Liver (tissue), 3 donors: ENCODE data around the gene GPR68.

Source experiments
- CTCF ChIP-seq: fragments of 150-350 bp; IDR thresholded peaks from 2 replicates; pipeline ENCODE4 v1.5.1; 2017; ENCODE audit warnings: improper control_type of control experiment, low read depth, low read length; ENCODE audit not compliant: missing input control
- FOXA1 ChIP-seq: IDR thresholded peaks from 2 replicates; pipeline ENCODE4 v1.6.1; 2016; ENCODE audit warnings: antibody characterized with exemption
- JUND ChIP-seq, 2 donors: IDR thresholded peaks; 2 replicates each; pipeline ENCODE4 v1.6.1; 2016; ENCODE audit warnings: antibody characterized with exemption in 2 of 2
- MAX ChIP-seq: IDR thresholded peaks from 2 replicates; pipeline ENCODE4 v1.6.1; 2016; ENCODE audit warnings: antibody characterized with exemption
- RAD21 ChIP-seq, 2 donors: IDR thresholded peaks; 2 replicates each; pipeline ENCODE4 v1.6.1; 2016; ENCODE audit warnings: antibody characterized with exemption in 2 of 2, mild to moderate bottlenecking in 2 of 2
- REST ChIP-seq: IDR thresholded peaks from 2 replicates; pipeline ENCODE4 v1.6.1; 2016; ENCODE audit warnings: antibody characterized with exemption, mild to moderate bottlenecking
- SP1 ChIP-seq: IDR thresholded peaks from 2 replicates; pipeline ENCODE4 v1.6.1; 2018; ENCODE audit warnings: antibody characterized with exemption, mild to moderate bottlenecking
- YY1 ChIP-seq: IDR thresholded peaks from 2 replicates; pipeline ENCODE4 v1.6.1; 2016; ENCODE audit warnings: antibody characterized with exemption, mild to moderate bottlenecking
- ZBTB33 ChIP-seq: IDR thresholded peaks from 2 replicates; pipeline ENCODE4 v1.6.1; 2016; ENCODE audit warnings: antibody characterized with exemption
- donor health status: healthy.
- donor health status: healthy.

- TF ChIP-seq CTCF (no peak), MAX (no peak), JUND (IDR thresholded peaks at IDR 0.05) (no peak), REST (no peak), YY1 (no peak), FOXA1 (no peak), RAD21 (IDR thresholded peaks at IDR 0.05) (no peak), ZBTB33 (no peak), SP1 (no peak)
These were observed 28.9 kb upstream of the GPR68 start for GRCh38 chr14:91273273-91273884.
